K562 (cell line): ENCODE results near the gene PFKL. TPM values are rescaled to one million over a fixed set of nuclear protein-coding genes. Genes with fewer than 3 reads are reported as not detected.

Experiments used
- C11orf30 ChIP-seq: fragments of 450-650 bp; IDR thresholded peaks from 2 replicates; pipeline ENCODE4 v1.6.1; 2016; ENCODE audit warnings: low read depth, mild to moderate bottlenecking
- CBX2 ChIP-seq: fragments of 200-600 bp; sonication (generic); IDR thresholded peaks from one replicate; pipeline ENCODE4 v1.6.1; 2012; ENCODE audit warnings: mild to moderate bottlenecking, low read length, inconsistent platforms; ENCODE audit not compliant: insufficient read depth, poor library complexity, severe bottlenecking
- CCAR2 ChIP-seq: fragments of 200-400 bp; formaldehyde crosslinking; IDR thresholded peaks from 2 replicates; pipeline ENCODE4 v1.6.1; 2017; ENCODE audit warnings: mild to moderate bottlenecking, low read depth, low read length
- CTCF ChIP-seq, 3 experiments: IDR thresholded peaks in 2 of 3; conservative IDR thresholded peaks in 1 of 3; 2 replicates each; pipeline ENCODE4 v1.5.1; 2011 to 2012; ENCODE audit warnings: low read length in 3 of 3, mild to moderate bottlenecking in 3 of 3, control low read depth in 2 of 3, improper control_type of control experiment in 1 of 3, inconsistent platforms in 1 of 3, low read depth in 1 of 3, mixed read lengths in 1 of 3, moderate library complexity in 1 of 3; ENCODE audit not compliant: insufficient read depth in 2 of 3
- DDX20 ChIP-seq: fragments of 450-650 bp; IDR thresholded peaks from 2 replicates; pipeline ENCODE4 v1.6.1; 2016; ENCODE audit warnings: missing genetic modification characterization, low read depth, mild to moderate bottlenecking, missing compliant biosample characterization, moderate library complexity
- ELF2 ChIP-seq: fragments of 250-450 bp; sonication (Bioruptor Pico); IDR thresholded peaks from 2 replicates; pipeline ENCODE4 v1.5.0; 2021; ENCODE audit warnings: mild to moderate bottlenecking
- HES1 ChIP-seq: fragments of 450-650 bp; IDR thresholded peaks from 2 replicates; pipeline ENCODE4 v1.6.1; 2016; ENCODE audit warnings: low read depth, mild to moderate bottlenecking, moderate library complexity
- HLTF ChIP-seq: fragments of 450-650 bp; IDR thresholded peaks from 2 replicates; pipeline ENCODE4 v1.6.1; 2016
- HOMEZ ChIP-seq: fragments of 250-450 bp; sonication (Bioruptor Pico); IDR thresholded peaks from 2 replicates; pipeline ENCODE4 v1.4.0; 2020; ENCODE audit warnings: mild to moderate bottlenecking, moderate library complexity
- JUND ChIP-seq, 2 experiments: IDR thresholded peaks; 2 replicates in 1 of 2; 3 replicates in 1 of 2; pipeline ENCODE4 v1.6.1; 2011; ENCODE audit warnings: borderline replicate concordance in 2 of 2, low read depth in 2 of 2, low read length in 2 of 2, improper control_type of control experiment in 1 of 2, missing biosample characterization in 1 of 2, missing genetic modification characterization in 1 of 2, missing genetic modification reagents in 1 of 2
- MAFF ChIP-seq: IDR thresholded peaks from 2 replicates; pipeline ENCODE4 v1.6.1; 2012; ENCODE audit warnings: low read length, improper control_type of control experiment
- MTA3 ChIP-seq: fragments of 450-650 bp; formaldehyde crosslinking; IDR thresholded peaks from 2 replicates; pipeline ENCODE4 v1.6.1; 2017; ENCODE audit warnings: mild to moderate bottlenecking, borderline replicate concordance
- NFIX ChIP-seq: fragments of 250-450 bp; sonication (Bioruptor Pico); IDR thresholded peaks from 2 replicates; pipeline ENCODE4 v1.4.0; 2020; ENCODE audit warnings: low read depth, mild to moderate bottlenecking, moderate library complexity
- PCBP2 ChIP-seq: fragments of 200-400 bp; formaldehyde crosslinking; IDR thresholded peaks from 2 replicates; pipeline ENCODE4 v1.6.1; 2018; ENCODE audit warnings: low read length, low read depth, mild to moderate bottlenecking, moderate library complexity; ENCODE audit not compliant: poor library complexity, severe bottlenecking
- PHF21A ChIP-seq: fragments of 450-650 bp; IDR thresholded peaks from 2 replicates; pipeline ENCODE4 v1.6.1; 2017; ENCODE audit warnings: low read depth, borderline replicate concordance
- STAG1 ChIP-seq: sonication (generic); formaldehyde crosslinking; IDR thresholded peaks from 2 replicates; pipeline ENCODE4 v1.5.0; 2020; ENCODE audit warnings: missing genetic modification reagents, borderline replicate concordance
- TAL1 ChIP-seq: fragments of 450-650 bp; IDR thresholded peaks from 2 replicates; pipeline ENCODE4 v1.6.1; 2016; ENCODE audit warnings: mild to moderate bottlenecking
- TBP ChIP-seq: optimal IDR thresholded peaks from 2 replicates; pipeline ENCODE3; 2011; ENCODE audit warnings: low read depth, low read length, improper control_type of control experiment
- ZC3H8 ChIP-seq: fragments of 450-650 bp; IDR thresholded peaks from 2 replicates; pipeline ENCODE4 v1.6.1; 2017
- ZNF133 ChIP-seq: fragments of 250-450 bp; sonication (Bioruptor Pico); IDR thresholded peaks from 2 replicates; pipeline ENCODE4 v1.4.0; 2020; ENCODE audit warnings: mild to moderate bottlenecking
- ZNF212 ChIP-seq: fragments of 450-650 bp; formaldehyde crosslinking; IDR thresholded peaks from 2 replicates; pipeline ENCODE4 v1.4.0; 2020; ENCODE audit warnings: mild to moderate bottlenecking
- ZNF639 ChIP-seq, 2 experiments: fragments of 200-800 bp in 1 of 2; sonication (Bioruptor generic) in 1 of 2; sonication (generic) in 1 of 2; formaldehyde crosslinking in 1 of 2; IDR thresholded peaks in 1 of 2; conservative IDR thresholded peaks in 1 of 2; 2 replicates each; pipeline versions ENCODE4 v1.5.0 to v1.6.1; 2016 to 2020; ENCODE audit warnings: missing compliant biosample characterization in 1 of 2, missing genetic modification characterization in 1 of 2, missing genetic modification reagents in 1 of 2
- ZNF75A ChIP-seq: fragments of 450-650 bp; formaldehyde crosslinking; IDR thresholded peaks from 2 replicates; pipeline ENCODE4 v1.4.0; 2020; ENCODE audit warnings: mild to moderate bottlenecking
- polyA plus RNA-seq, 8 experiments: library from polyadenylated mRNA; depleted of rRNA in 4 of 8; stranded (reverse) in 5 of 8; unstranded in 3 of 8; fragments of >200 nt; fragmentation: Nextera tagmentation in 2 of 8; fragmentation: Illumina TruSeq in 1 of 8; extraction: Ambion mirVana in 2 of 8; extraction: Trizol in 1 of 8; gene quantifications; 2 replicates each; pipeline versions ENCODE4 v1.2.1 to v1.2.3, GENCODE V29; 2011 to 2014; ENCODE audit warnings: inconsistent platforms in 1 of 8, missing spikeins in 1 of 8
- total RNA-seq, 7 experiments: library from RNA; depleted of rRNA in 6 of 7; stranded (reverse); fragments of >200 nt in 6 of 7; fragmentation: Illumina TruSeq in 2 of 7; extraction: Trizol in 2 of 7; gene quantifications; 2 replicates each; pipeline versions ENCODE4 v1.2.1 to v1.2.3, GENCODE V29; 2011 to 2021; ENCODE audit warnings: low replicate concordance in 1 of 7

Gene PFKL
- total and polyA plus RNA-seq, 9 of the 15 experiments (the other 6 are each of a cell fraction or from before 2014, with no cell fraction given), result 1.1 to 124 (median 45.6) TPM

GRCh38 chr21:44297525-44298290 lies 2.1 kb upstream of the PFKL start (continued):
- TF ChIP-seq ZNF133, result no peak
- no peak for TF ChIP-seq ELF2 (CRISPR knock-in tag)
- peak; percentile 63; the same call in 1 of the 2 replicates for TF ChIP-seq PHF21A
- peak; percentile 89; the same call in 1 of the 2 replicates for TF ChIP-seq STAG1 (CRISPR knock-in tag)
- TF ChIP-seq CTCF (IDR thresholded peaks at IDR 0.05 in 2 of 3, conservative IDR thresholded peaks at IDR 0.05 in 1 of 3; ENCODE audit: insufficient read depth in 2 of 3, low read depth in 1 of 3, low read length in 3 of 3), result peak; percentile 90 to 98 (median 95)
- TF ChIP-seq CBX2, result no peak
- TF ChIP-seq HOMEZ (CRISPR knock-in tag), result no peak
- no peak for TF ChIP-seq MAFF
- no peak for TF ChIP-seq PCBP2
- TF ChIP-seq CCAR2, result no peak
- TF ChIP-seq DDX20, result no peak
- no peak for TF ChIP-seq HLTF
- no peak for TF ChIP-seq ZC3H8
- TF ChIP-seq JUND (IDR thresholded peaks at IDR 0.05; ENCODE audit: borderline replicate concordance, low read depth, low read length), result peak; percentile 60; the same call in 1 of the 2 replicates
- TF ChIP-seq JUND (tag; IDR thresholded peaks at IDR 0.05; ENCODE audit: borderline replicate concordance, low read depth, low read length), result no peak; the same call in 2 of the 3 replicates
- no peak for TF ChIP-seq NFIX (CRISPR knock-in tag)
- no peak for TF ChIP-seq ZNF75A
- TF ChIP-seq TBP, result no peak
- no peak for TF ChIP-seq ZNF639 (CRISPR knock-in tag; conservative IDR thresholded peaks at IDR 0.05 in 1 of 2, IDR thresholded peaks at IDR 0.05 in 1 of 2)
- TF ChIP-seq ZNF212, result no peak
- TF ChIP-seq C11orf30, result no peak
- TF ChIP-seq MTA3, result no peak
- TF ChIP-seq HES1, result no peak
- no peak for TF ChIP-seq TAL1
